OCI-LY1 (cell line): ENCODE data around the gene ACTR3C.
"Not testable (repeated sequence)": the region's sequence is repeated elsewhere in the genome, so short reads cannot be mapped to it uniquely, and the experiment has no call there.

Source experiments
- EZH2 ChIP-seq: fragments of 200-600 bp; sonication (generic), shearing (Covaris generic); IDR thresholded peaks from 2 replicates; pipeline ENCODE4 v1.8.0; 2017; ENCODE audit warnings: borderline replicate concordance, mixed run types, mild to moderate bottlenecking, antibody characterized with exemption, low read length, moderate library complexity, mixed read lengths
- TF ChIP-seq, protein P1 (sequence below): fragments of 200-600 bp; sonication (generic), shearing (Covaris generic); IDR thresholded peaks from 2 replicates; pipeline ENCODE4 v1.5.1; 2017; ENCODE audit warnings: mild to moderate bottlenecking, antibody characterized with exemption, low read length, moderate library complexity, mixed read lengths

DNA sequence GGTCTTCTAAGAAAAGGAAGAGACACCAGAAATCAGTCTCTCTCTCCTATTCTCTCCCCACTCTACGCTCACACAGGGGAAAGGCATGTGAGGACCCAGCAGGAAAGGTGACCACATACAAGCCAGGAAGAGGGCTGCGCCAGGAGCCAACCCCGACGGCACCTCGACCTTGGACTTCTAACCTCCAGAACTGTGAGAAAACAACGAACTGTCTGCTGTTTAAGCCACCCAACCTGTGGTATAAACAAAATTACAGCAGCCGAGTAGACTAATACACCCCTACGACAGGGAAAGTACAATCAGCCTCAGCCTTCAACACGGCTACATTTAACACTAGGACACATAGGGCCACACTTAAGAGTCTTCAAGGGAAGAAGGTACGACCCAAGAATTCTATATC is 26.5 kb downstream of the ACTR3C start:
- TF ChIP-seq, protein P1, sequence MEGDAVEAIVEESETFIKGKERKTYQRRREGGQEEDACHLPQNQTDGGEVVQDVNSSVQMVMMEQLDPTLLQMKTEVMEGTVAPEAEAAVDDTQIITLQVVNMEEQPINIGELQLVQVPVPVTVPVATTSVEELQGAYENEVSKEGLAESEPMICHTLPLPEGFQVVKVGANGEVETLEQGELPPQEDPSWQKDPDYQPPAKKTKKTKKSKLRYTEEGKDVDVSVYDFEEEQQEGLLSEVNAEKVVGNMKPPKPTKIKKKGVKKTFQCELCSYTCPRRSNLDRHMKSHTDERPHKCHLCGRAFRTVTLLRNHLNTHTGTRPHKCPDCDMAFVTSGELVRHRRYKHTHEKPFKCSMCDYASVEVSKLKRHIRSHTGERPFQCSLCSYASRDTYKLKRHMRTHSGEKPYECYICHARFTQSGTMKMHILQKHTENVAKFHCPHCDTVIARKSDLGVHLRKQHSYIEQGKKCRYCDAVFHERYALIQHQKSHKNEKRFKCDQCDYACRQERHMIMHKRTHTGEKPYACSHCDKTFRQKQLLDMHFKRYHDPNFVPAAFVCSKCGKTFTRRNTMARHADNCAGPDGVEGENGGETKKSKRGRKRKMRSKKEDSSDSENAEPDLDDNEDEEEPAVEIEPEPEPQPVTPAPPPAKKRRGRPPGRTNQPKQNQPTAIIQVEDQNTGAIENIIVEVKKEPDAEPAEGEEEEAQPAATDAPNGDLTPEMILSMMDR = not testable (repeated sequence)
- TF ChIP-seq EZH2 = not testable (repeated sequence)
